Lower leg skin (tissue), 4 donors: ENCODE data around the gene TBC1D24. TPM values are rescaled to one million over a fixed set of nuclear protein-coding genes. Genes with fewer than 3 reads are reported as not detected.

Experiments used
- DNase-seq, 2 donors: peaks; one replicate each; pipeline ENCODE4 v3.0.0-alpha.2; 2019; ENCODE audit warnings: low spot score in 2 of 2
- H3K4me3 ChIP-seq: fragments of 200-600 bp; sonication (generic); 2 replicates; pipeline ENCODE4 v1.5.1; 2017; ENCODE audit warnings: mild to moderate bottlenecking, low read depth; ENCODE audit not compliant: poor library complexity, severe bottlenecking
- POLR2A ChIP-seq, 2 donors: fragments of 450-650 bp; IDR thresholded peaks; one replicate each; pipeline ENCODE4 v1.6.1; 2016 to 2017; ENCODE audit warnings: antibody characterized with exemption in 2 of 2, mild to moderate bottlenecking in 1 of 2, moderate library complexity in 1 of 2
- WGBS, 2 donors: methylation state at CpG; one replicate each; pipeline ENCODE4 v1.1.5; 2018; 5-methylcytosine and 5-hydroxymethylcytosine counted together
- intact Hi-C: fragments of 100-400 bp; cut with DNase I; formaldehyde crosslinking; loops from one replicate; pipeline ENCODE4 v1.15.0; 2023; ENCODE audit warnings: low total_unique reads
- total RNA-seq, 4 donors: library from RNA; depleted of rRNA; stranded (reverse); fragments of >200 nt; gene quantifications; one replicate each; pipeline ENCODE4 v1.1.0, GENCODE V29; 2016
- TF ChIP-seq, protein P1 (sequence below), 3 donors: fragments of 450-650 bp; IDR thresholded peaks; one replicate each; pipeline ENCODE4 v1.5.1; 2016; ENCODE audit warnings: antibody characterized with exemption in 3 of 3, mild to moderate bottlenecking in 3 of 3, moderate library complexity in 2 of 3

The TBC1D24 gene
- total RNA-seq, 4 donors from 2014 or later = 12.1 to 19.1 (median 15.3) TPM

DNA sequence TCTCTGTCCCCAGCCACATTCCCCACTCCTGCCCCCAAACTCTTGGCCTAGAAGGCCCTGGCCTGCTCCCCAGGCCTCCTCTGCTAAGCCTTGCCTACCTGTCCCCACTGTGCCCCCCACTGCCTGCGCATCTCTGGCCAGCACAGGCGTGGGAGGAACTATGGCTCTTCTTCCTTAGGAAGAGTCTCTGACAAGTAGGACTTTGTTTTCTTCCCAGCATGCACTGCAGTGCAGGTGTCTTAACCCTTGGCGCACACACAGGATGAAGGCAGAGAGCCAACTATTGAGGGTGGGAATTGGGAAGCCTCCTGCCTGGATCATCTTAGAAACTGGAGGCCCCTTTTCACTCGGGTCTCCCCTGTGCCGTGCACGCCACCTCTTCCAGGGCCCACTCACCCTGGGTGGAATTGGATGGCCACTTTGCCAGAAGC is 48.9 kb downstream of the TBC1D24 start:
- no peak overlapping the region for H3K4me3 ChIP-seq
- intact Hi-C loops = no loop called here
- TF ChIP-seq, protein P1, sequence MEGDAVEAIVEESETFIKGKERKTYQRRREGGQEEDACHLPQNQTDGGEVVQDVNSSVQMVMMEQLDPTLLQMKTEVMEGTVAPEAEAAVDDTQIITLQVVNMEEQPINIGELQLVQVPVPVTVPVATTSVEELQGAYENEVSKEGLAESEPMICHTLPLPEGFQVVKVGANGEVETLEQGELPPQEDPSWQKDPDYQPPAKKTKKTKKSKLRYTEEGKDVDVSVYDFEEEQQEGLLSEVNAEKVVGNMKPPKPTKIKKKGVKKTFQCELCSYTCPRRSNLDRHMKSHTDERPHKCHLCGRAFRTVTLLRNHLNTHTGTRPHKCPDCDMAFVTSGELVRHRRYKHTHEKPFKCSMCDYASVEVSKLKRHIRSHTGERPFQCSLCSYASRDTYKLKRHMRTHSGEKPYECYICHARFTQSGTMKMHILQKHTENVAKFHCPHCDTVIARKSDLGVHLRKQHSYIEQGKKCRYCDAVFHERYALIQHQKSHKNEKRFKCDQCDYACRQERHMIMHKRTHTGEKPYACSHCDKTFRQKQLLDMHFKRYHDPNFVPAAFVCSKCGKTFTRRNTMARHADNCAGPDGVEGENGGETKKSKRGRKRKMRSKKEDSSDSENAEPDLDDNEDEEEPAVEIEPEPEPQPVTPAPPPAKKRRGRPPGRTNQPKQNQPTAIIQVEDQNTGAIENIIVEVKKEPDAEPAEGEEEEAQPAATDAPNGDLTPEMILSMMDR (IDR thresholded peaks at IDR 0.05) = no peak
- TF ChIP-seq POLR2A (IDR thresholded peaks at IDR 0.05) = no peak
- WGBS, 2 donors = 72 to 83% methylated on average over 6 of the region's 6 CpGs
- no peak for DNase-seq

DNA sequence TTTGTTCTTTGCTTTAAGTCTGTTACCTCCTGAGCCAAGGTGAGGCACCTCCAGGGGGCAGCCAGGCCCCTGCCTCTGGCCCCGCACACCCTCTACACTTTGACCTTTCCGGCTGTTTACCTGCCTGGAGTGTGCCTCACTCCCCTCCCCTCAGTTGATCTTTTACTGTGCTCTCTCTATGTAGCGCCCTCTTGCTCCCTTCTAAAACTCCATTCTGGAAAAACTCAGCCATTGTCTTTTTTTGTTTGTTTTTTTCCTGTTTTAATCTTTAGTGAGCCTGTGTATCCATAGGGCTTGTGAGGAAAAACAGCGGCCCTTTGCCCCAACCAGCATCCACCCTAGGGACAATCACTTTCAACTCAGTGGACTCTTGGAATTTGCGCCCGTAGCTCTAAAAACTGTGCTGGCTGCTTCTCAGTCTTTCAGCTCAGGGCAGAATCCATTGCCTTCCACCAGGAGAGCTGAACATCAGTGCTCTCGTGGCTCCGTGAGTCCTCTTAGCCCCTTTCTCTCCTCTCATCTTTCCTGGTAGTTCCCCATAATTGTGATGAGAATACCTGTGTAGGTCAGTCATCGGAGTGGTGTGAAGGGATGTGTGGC is 49.5 kb downstream of the TBC1D24 start:
- no peak overlapping the region for H3K4me3 ChIP-seq
- TF ChIP-seq POLR2A (IDR thresholded peaks at IDR 0.05) = no peak
- TF ChIP-seq, protein P1 (IDR thresholded peaks at IDR 0.05) = no peak
- no peak for DNase-seq
- 96 to 97% methylated on average over 9 of the region's 9 CpGs for WGBS, 2 donors
- intact Hi-C loops = no loop called here

DNA sequence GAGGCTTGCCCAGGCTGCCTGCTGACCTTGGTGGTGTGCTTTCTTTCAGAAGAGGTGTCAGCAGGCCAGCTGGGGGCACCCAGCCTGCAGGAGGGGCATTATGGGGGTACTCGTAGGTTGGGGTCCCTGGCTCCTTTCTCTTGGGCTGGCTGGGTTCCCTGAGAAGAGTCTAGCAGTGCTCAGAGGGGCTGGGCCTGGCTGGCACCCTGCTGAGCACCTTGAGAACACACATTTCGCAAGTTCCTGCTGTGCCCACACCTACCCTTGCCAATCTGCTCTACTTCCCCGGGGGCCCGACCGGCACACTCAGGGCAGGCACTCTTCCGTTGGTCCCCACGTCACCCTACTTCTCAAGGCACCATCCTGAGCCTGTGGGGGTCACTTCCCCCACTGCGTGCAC is 51.2 kb downstream of the TBC1D24 start:
- intact Hi-C loops = no loop called here
- DNase-seq = no peak
- H3K4me3 ChIP-seq = no peak overlapping the region
- TF ChIP-seq, protein P1 (IDR thresholded peaks at IDR 0.05) = no peak
- TF ChIP-seq POLR2A (IDR thresholded peaks at IDR 0.05) = no peak
- WGBS, 2 donors = 77 to 85% methylated on average over 7 to 8 of the region's 8 CpGs

DNA sequence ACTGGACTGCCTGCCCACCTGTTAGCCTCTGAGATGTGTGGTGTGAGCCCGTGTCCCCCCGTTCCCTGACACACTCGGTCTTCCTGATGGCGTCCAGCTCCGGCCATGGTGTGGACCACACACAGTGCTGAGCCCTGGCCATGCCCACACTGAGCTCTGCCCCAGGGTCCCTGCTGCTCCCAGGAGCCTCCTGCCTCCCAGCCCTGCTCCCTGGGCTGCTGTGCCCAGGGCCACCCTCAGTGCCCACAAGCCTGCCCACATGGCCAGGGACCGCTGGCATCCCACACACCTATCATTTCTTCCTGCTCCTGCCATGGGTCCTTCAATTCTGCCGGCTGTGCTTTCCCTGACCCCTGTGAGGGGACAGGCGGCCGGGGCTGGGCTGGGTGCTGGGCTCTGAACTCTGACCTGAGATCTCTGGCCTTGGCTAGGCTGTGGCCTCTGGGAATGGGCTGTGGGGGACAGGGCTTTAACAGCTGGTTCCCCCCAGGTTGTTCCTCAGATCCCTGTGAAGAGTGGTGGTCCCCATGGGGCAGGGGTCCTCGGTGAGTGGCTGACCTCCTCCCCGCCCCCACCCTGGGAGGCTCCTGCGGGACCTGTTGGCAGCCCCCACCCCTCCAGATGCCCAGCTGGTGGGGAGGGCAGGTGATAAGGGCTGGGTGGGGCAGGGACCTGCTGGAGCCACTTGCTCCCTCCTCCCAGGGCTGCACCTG is 52.3 kb downstream of the TBC1D24 start:
- 87 to 90% methylated on average over 9 to 10 of the region's 12 CpGs for WGBS, 2 donors
- no peak overlapping the region for H3K4me3 ChIP-seq
- intact Hi-C loops = no loop called here
- DNase-seq = no peak
- TF ChIP-seq, protein P1 (IDR thresholded peaks at IDR 0.05) = no peak
- TF ChIP-seq POLR2A (IDR thresholded peaks at IDR 0.05) = no peak

DNA sequence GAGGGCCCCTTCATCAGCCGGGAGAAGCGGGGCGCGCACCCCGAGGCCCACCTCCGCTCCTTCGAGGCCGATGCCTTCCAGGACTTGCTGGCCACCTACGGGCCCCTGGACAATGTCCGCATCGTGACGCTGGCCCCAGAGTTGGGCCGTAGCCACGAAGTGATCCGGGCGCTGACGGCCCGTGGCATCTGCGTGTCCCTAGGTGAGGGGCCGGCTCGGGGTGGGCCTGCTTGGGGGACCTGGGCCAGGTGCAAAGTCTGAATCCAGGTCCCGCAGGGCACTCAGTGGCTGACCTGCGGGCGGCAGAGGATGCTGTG is 52.8 kb downstream of the TBC1D24 start:
- H3K4me3 ChIP-seq = no peak overlapping the region
- WGBS, 2 donors = 94 to 95% methylated on average over 19 to 23 of the region's 24 CpGs
- intact Hi-C loops = no loop called here
- no peak for TF ChIP-seq POLR2A (IDR thresholded peaks at IDR 0.05)
- TF ChIP-seq, protein P1 (IDR thresholded peaks at IDR 0.05) = no peak
- no peak for DNase-seq
